CD14-positive monocyte (primary cell): ENCODE results near the gene FIBCD1. TPM values are rescaled to one million over a fixed set of nuclear protein-coding genes. Genes with fewer than 3 reads are reported as not detected.

Experiments used
- DNase-seq, 3 donors: peaks; one replicate each; pipeline ENCODE4 v3.0.0-alpha.2; 2011 to 2022
- H2AFZ ChIP-seq: 2 replicates; pipeline ENCODE4 v1.6.0; 2012; ENCODE audit warnings: mild to moderate bottlenecking, low read depth, low read length, inconsistent platforms; ENCODE audit not compliant: insufficient read depth, poor library complexity, severe bottlenecking
- H3K27ac ChIP-seq, 2 donors: 1 replicate in 1 of 2; 2 replicates in 1 of 2; pipeline ENCODE4 v1.5.1; 2012 to 2013; ENCODE audit warnings: low read length in 2 of 2, control low read depth in 1 of 2, inconsistent platforms in 1 of 2, low read depth in 1 of 2, mild to moderate bottlenecking in 1 of 2
- H3K27me3 ChIP-seq, 2 donors: one replicate each; pipeline versions ENCODE4 v1.6.0 to v1.6.1; 2011 to 2013; ENCODE audit warnings: low read length in 2 of 2; ENCODE audit not compliant: control insufficient read depth in 2 of 2, insufficient read depth in 2 of 2
- H3K36me3 ChIP-seq, 2 donors: replicated peaks in 1 of 2; 1 replicate in 1 of 2; 2 replicates in 1 of 2; pipeline versions ENCODE4 v1.5.1 to v1.6.1; 2012 to 2013; ENCODE audit warnings: low read length in 2 of 2, control low read depth in 1 of 2, inconsistent platforms in 1 of 2, mild to moderate bottlenecking in 1 of 2; ENCODE audit not compliant: insufficient read depth in 2 of 2, control insufficient read depth in 1 of 2
- H3K4me1 ChIP-seq, 2 donors: 1 replicate in 1 of 2; 2 replicates in 1 of 2; pipeline versions ENCODE4 v1.5.1 to v1.6.1; 2012 to 2013; ENCODE audit warnings: low read length in 2 of 2, control low read depth in 1 of 2, inconsistent platforms in 1 of 2, mild to moderate bottlenecking in 1 of 2, moderate library complexity in 1 of 2; ENCODE audit not compliant: insufficient read depth in 2 of 2, control insufficient read depth in 1 of 2
- H3K4me2 ChIP-seq: replicated peaks from 2 replicates; pipeline ENCODE3; 2012; ENCODE audit warnings: low read length, moderate library complexity, mild to moderate bottlenecking; ENCODE audit not compliant: poor library complexity, severe bottlenecking; ENCODE audit errors: extremely low read depth
- H3K4me3 ChIP-seq, 3 experiments: fragments of 200-600 bp in 1 of 3; sonication (generic) in 1 of 3; replicated peaks in 1 of 3; 1 replicate in 2 of 3; 2 replicates in 1 of 3; pipeline ENCODE4 v1.5.1; 2011 to 2013; ENCODE audit warnings: low read length in 3 of 3, mild to moderate bottlenecking in 3 of 3, control low read depth in 2 of 3, low read depth in 2 of 3, inconsistent platforms in 1 of 3, moderate library complexity in 1 of 3
- H3K79me2 ChIP-seq: 2 replicates; pipeline ENCODE4 v1.6.0; 2012; ENCODE audit warnings: mild to moderate bottlenecking, control low read depth, inconsistent platforms, low read length, moderate library complexity; ENCODE audit not compliant: insufficient read depth
- H3K9ac ChIP-seq: 2 replicates; pipeline ENCODE4 v1.6.0; 2017; ENCODE audit warnings: low read length, mild to moderate bottlenecking; ENCODE audit not compliant: insufficient read depth, poor library complexity, severe bottlenecking
- H3K9me3 ChIP-seq, 2 donors: replicated peaks in 1 of 2; 1 replicate in 1 of 2; 2 replicates in 1 of 2; pipeline versions ENCODE4 v1.5.1 to v1.6.1; 2012 to 2013; ENCODE audit warnings: low read length in 2 of 2, control low read depth in 1 of 2; ENCODE audit not compliant: control insufficient read depth in 1 of 2, insufficient read depth in 1 of 2
- H4K20me1 ChIP-seq: 2 replicates; pipeline ENCODE4 v1.6.0; 2012; ENCODE audit warnings: mild to moderate bottlenecking, low read length, control low read depth, moderate library complexity; ENCODE audit not compliant: insufficient read depth
- H3K27ac Mint-ChIP-seq, 7 donors: one replicate each; pipeline ENCODE4 v1.8.0; 2020; ENCODE audit warnings: mild to moderate bottlenecking in 7 of 7, mixed read lengths in 7 of 7, moderate library complexity in 6 of 7, inconsistent platforms in 2 of 7
- H3K27me3 Mint-ChIP-seq, 3 donors: one replicate each; pipeline ENCODE4 v1.8.0; 2021 to 2022; ENCODE audit warnings: low read depth in 3 of 3, mild to moderate bottlenecking in 3 of 3, mixed read lengths in 3 of 3, moderate library complexity in 3 of 3, inconsistent platforms in 1 of 3
- H3K36me3 Mint-ChIP-seq, 2 donors: one replicate each; pipeline ENCODE4 v1.8.0; 2020; ENCODE audit warnings: mixed read lengths in 2 of 2, inconsistent platforms in 1 of 2, mild to moderate bottlenecking in 1 of 2
- H3K4me1 Mint-ChIP-seq: one replicate; pipeline ENCODE4 v1.8.0; 2020; ENCODE audit warnings: mild to moderate bottlenecking, mixed read lengths
- H3K4me3 Mint-ChIP-seq, 2 donors: one replicate each; pipeline ENCODE4 v1.8.0; 2020; ENCODE audit warnings: mild to moderate bottlenecking in 2 of 2, mixed read lengths in 2 of 2, moderate library complexity in 1 of 2
- H3K9me3 Mint-ChIP-seq, 7 donors: one replicate each; pipeline ENCODE4 v1.8.0; 2020 to 2022; ENCODE audit warnings: mixed read lengths in 7 of 7, mild to moderate bottlenecking in 6 of 7, moderate library complexity in 6 of 7, inconsistent platforms in 2 of 7
- CTCF ChIP-seq: fragments of 200-600 bp; IDR thresholded peaks from one replicate; pipeline ENCODE4 v1.8.0; 2022; ENCODE audit warnings: antibody characterized with exemption, mild to moderate bottlenecking
- WGBS: methylation state at CpG from one replicate; pipeline ENCODE4 v1.1.5; 2013; ENCODE audit warnings: missing lambda C conversion rate; ENCODE audit not compliant: insufficient coverage; 5-methylcytosine and 5-hydroxymethylcytosine counted together
- intact Hi-C, 2 donors: fragments of 100-400 bp; cut with micrococcal nuclease; formaldehyde crosslinking; loops; one replicate each; pipeline versions ENCODE4 v1.15.0 to v1.15.1; 2023
- polyA plus RNA-seq, 3 donors: library from polyadenylated mRNA; depleted of rRNA in 1 of 3; unstranded in 2 of 3; stranded (reverse) in 1 of 3; fragments of 300-500 nt in 2 of 3; fragments of >200 nt in 1 of 3; fragmentation: Illumina TruSeq in 2 of 3; gene quantifications; 1 replicate in 2 of 3; 2 replicates in 1 of 3; pipeline ENCODE4 v1.2.3, GENCODE V29; 2012 to 2021

FIBCD1 gene
- polyA plus RNA-seq, 3 donors: not detected

DNA sequence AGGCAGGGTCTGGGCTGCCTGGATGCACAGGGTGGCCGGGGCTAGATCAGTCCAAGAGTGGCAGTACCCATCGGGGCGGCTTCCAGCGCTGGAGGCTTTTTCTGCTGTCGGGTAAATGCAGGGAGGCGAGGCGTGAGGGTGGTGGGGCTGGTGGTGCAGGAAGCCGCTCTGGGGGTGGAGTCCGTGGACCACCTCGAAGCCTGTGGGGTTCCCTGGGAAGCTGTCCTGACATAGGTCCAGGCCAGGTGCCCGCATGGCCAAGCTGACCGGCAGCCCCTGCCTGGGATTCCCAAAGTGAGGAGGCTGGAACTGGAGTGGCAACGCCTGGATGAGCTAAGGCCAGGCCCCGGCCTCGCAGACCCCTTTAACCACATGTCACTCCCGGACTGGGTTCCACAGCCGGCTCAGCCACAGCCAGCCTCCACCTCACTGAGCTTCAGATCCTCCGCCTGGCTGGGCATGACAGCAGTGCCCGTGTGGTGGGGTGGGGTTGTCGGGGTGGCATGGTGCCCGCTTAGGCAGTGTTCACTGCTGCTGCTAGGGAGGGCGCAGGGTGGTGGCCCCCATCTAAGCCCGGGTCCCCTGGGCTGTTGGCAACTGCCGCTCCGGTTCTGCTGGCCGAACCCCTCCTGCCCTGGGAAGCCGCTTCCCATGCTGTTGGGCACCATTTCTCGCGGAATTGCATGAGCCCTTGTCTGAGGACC is 41.0 kb downstream of the FIBCD1 start:
- DNase-seq: no peak
- TF ChIP-seq CTCF: no peak
- no peak overlapping the region for H3K4me2 ChIP-seq
- H3K4me3 Mint-ChIP-seq: no peak overlapping the region
- H3K27me3 Mint-ChIP-seq: peaks cover 3 to 8% (median 8%) of the 10 kb centered on the region in 3 donors
- no peaks in the 10 kb centered on the region for H3K9me3 ChIP-seq
- H3K27me3 ChIP-seq: no peaks in the 10 kb centered on the region
- peaks cover 14% of the 10 kb centered on the region for H3K4me1 Mint-ChIP-seq
- no peaks in the 10 kb centered on the region for H3K36me3 ChIP-seq
- no peak overlapping the region for H2AFZ ChIP-seq
- H4K20me1 ChIP-seq: no peaks in the 10 kb centered on the region
- peaks cover 11 to 12% of the 10 kb centered on the region in 2 donors for H3K4me1 ChIP-seq
- intact Hi-C loops: no loop called here
- no peaks in the 10 kb centered on the region for H3K79me2 ChIP-seq
- no peak overlapping the region for H3K27ac ChIP-seq
- no peak overlapping the region for H3K9ac ChIP-seq
- WGBS: 92% methylated on average over 21 of the region's 29 CpGs
- no peaks in the 10 kb centered on the region for H3K36me3 Mint-ChIP-seq
- no peak overlapping the region for H3K4me3 ChIP-seq
- H3K27ac Mint-ChIP-seq: no peak overlapping the region
- H3K9me3 Mint-ChIP-seq: peaks cover 0 to 1% (median 0%) of the 10 kb centered on the region in 7 donors

DNA sequence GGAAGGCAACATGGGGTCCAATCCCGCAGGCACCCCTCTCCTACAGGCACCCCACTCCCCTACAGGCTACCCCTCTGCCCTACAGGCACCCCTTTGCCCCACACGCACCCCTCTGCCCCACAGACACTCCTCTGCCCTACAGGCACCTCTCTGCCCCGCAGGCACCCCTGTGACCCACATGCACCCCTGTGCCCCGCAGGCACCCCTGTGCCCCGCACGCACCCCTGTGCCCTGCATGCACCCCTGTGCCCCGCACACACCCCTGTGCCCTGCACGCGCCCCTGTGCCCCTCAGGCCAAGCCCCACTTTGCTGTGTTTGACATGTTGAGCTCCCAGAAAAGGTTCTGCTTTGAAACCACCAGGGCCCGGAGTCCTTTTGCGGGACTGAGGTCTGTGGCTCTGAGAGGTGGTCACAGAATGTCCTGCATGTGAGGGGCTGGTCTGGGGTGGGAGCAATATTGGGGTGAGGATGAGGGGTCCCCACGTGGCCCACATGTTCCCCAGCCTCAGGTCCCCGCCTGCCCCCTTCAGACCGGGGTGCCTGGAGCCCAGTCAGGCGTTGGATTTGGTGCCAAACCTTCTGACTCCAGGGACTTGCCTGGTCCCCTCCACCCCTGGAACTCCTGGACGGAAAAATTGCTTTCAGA is 41.8 kb downstream of the FIBCD1 start:
- Mint-ChIP-seq H3K36me3 (peaks cover 0 to under 1% of the 10 kb centered on the region in 2 donors), H3K4me1 (peaks cover 20% of the 10 kb centered on the region), H3K9me3 (peaks cover 0 to 1% (median 0%) of the 10 kb centered on the region in 7 donors), H3K27ac (no peak overlapping the region), H3K27me3 (peaks cover 3 to 8% (median 7%) of the 10 kb centered on the region in 3 donors), H3K4me3 (no peak overlapping the region)
- no peaks in the 10 kb centered on the region for H4K20me1 ChIP-seq
- DNase-seq: no peak
- no peak overlapping the region for H2AFZ ChIP-seq
- no peak overlapping the region for H3K27ac ChIP-seq
- no peaks in the 10 kb centered on the region for H3K36me3 ChIP-seq
- H3K9ac ChIP-seq: no peak overlapping the region
- no peak for TF ChIP-seq CTCF
- H3K4me1 ChIP-seq: peaks cover 17 to 18% of the 10 kb centered on the region in 2 donors
- H3K4me2 ChIP-seq: no peak overlapping the region
- H3K4me3 ChIP-seq: no peak overlapping the region
- H3K9me3 ChIP-seq: no peaks in the 10 kb centered on the region
- no peaks in the 10 kb centered on the region for H3K27me3 ChIP-seq
- intact Hi-C loops: no loop called here
- WGBS: 92% methylated on average over 16 of the region's 16 CpGs
- no peaks in the 10 kb centered on the region for H3K79me2 ChIP-seq
